ENCODE data around the gene GLS2. TPM values are rescaled to one million over a fixed set of nuclear protein-coding genes. Genes with fewer than 3 reads are reported as not detected.
"Not testable (repeated sequence)": the region's sequence is repeated elsewhere in the genome, so short reads cannot be mapped to it uniquely, and the experiment has no call there.

Gene GLS2
- polyA plus RNA-seq: 3.8 TPM

GRCh38 chr12:56488041-56488955, at the start of gene GLS2:
Gene GLS2 (minus strand): TSS chr12:56488161. CDS start chr12:56488118, 43 bp downstream.
- H3K27ac Mint-ChIP-seq: peak within 1 kb of the TSS; percentile 39 to 81 (median 45)
- H3K4me1 Mint-ChIP-seq: peaks cover 8 to 18% (median 10%) of the 10 kb centered on the region in 3 donors
- peaks cover 16% of the 10 kb centered on the region for H3K27me3 Mint-ChIP-seq
- peaks cover 0 to 1% (median 0%) of the 10 kb centered on the region in 3 donors for H3K9me3 Mint-ChIP-seq
- H3K4me3 Mint-ChIP-seq: peak within 1 kb of the TSS; percentile 78 to 98 (median 94)
- no peaks in the 10 kb centered on the region for H3K36me3 Mint-ChIP-seq

GRCh38 chr12:56537546-56537945, 49.6 kb upstream of the GLS2 start:
- Mint-ChIP-seq H3K36me3 (peaks cover 1% of the 10 kb centered on the region), H3K4me3 (no peak overlapping the region), H3K9me3 (no peaks in the 10 kb centered on the region), H3K27me3 (peaks cover 4% of the 10 kb centered on the region), H3K27ac (peak overlapping the region in 2 of 3 donors; percentile 14 to 25), H3K4me1 (no peaks in the 10 kb centered on the region)

- Mint-ChIP-seq H3K36me3 (no peaks in the 10 kb centered on the region), H3K27ac (no peak overlapping the region), H3K4me1 (no peaks in the 10 kb centered on the region), H3K9me3 (no peaks in the 10 kb centered on the region), H3K4me3 (no peak overlapping the region), H3K27me3 (peaks cover 4% of the 10 kb centered on the region)
Measured at GRCh38 chr12:56530390-56531055, 42.6 kb upstream of the GLS2 start.

DNA sequence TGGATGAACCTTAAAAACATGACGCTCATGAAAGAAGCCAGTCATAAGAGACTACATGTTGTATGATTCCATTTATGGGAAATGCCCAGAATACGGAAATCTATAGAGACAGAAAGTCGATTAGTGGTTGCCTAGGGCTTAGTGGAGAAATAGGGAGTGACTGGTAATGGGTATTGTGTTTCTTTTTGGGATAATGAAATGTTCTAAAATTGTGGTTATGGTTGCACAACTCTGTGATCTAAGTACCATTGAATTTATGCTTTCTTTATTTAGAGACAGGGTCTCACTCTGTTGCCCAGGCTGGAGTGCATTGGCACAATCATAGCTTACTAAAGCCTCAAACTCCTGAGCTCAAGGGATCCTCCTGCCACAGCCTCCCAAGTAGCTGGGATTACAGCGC, 41.7 kb upstream of the GLS2 start:
- no peaks in the 10 kb centered on the region for H3K36me3 Mint-ChIP-seq
- no peak overlapping the region for H3K4me3 Mint-ChIP-seq
- no peaks in the 10 kb centered on the region for H3K27me3 Mint-ChIP-seq
- no peak overlapping the region for H3K27ac Mint-ChIP-seq
- H3K4me1 Mint-ChIP-seq: no peaks in the 10 kb centered on the region
- no peaks in the 10 kb centered on the region for H3K9me3 Mint-ChIP-seq

DNA sequence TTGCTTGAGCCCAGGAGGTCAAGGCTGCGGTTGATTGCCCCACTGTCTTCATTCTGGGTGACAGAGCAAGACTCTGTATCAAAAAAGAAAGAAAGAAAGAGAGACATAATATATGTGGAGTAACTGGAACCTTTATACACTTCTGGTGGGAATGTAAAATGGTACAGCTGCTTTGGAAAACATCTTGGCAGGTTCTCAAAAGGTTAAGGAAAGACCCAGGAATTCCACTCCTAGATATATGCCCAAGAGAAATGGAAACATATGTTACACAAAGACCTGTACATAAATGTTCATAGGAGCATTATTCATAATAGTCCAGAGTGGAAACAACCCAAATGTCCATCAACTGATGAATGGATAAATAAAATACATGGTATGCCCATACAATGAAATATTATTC, 40.9 kb upstream of the GLS2 start:
- no peak overlapping the region for H3K27ac Mint-ChIP-seq
- H3K27me3 Mint-ChIP-seq: no peaks in the 10 kb centered on the region

GRCh38 chr12:56522411-56523193, 34.6 kb upstream of the GLS2 start:
- Mint-ChIP-seq H3K4me1 (peaks cover 8 to 15% (median 12%) of the 10 kb centered on the region in 3 donors), H3K9me3 (no peaks in the 10 kb centered on the region), H3K27ac (peak overlapping the region in 1 of 3 donors; percentile 10), H3K36me3 (peaks cover 2% of the 10 kb centered on the region), H3K27me3 (peaks cover 16% of the 10 kb centered on the region), H3K4me3 (peak overlapping the region; percentile 5 to 92 (median 59))

More for the DNA sequence above, 40.9 kb upstream of the GLS2 start:
- no peaks in the 10 kb centered on the region for H3K9me3 Mint-ChIP-seq
- H3K4me3 Mint-ChIP-seq: no peak overlapping the region
- H3K4me1 Mint-ChIP-seq: no peaks in the 10 kb centered on the region
- no peaks in the 10 kb centered on the region for H3K36me3 Mint-ChIP-seq

DNA sequence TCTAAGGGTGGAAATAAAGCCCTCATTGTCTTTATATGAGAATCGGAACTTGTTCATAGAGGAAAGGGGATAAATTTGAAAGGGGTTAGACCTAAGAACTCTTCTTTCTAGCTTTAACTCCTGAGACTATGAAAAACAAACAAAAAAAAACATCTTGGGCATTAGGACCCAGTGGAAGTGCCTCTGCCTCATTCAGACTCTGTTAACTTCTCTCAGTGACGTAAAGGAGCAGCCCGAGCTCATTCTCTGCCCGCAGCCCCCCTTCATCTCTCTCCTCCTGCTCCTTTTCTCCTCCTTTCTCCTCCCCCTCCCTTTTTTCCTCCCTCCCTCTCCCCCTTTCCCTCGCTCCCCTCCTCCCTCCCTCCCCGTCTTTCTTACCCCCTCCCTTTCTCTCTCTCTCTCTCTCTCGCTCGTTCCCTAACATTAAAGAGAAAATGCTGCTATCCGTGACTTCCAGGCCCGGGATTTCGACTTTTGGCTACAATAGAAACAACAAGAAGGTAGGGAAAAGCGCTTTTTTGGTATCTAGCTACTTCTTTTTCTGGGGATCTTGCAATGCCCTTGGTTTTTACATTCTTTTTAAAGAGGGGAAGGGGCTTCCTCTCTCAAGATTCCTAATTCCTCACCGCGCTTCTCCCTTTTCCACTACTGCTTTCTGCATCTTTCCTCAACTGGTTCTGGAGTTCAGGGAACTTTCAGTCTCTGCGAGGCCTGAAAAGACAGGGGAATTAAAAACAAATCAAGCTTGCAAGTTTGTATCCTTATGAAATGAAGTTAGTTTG, 33.8 kb upstream of the GLS2 start, which contains the start of gene RBMS2:
TSS of gene RBMS2 (plus strand) at position 231 of the 782 bp plus-strand sequence. CDS start at position 435, 204 bp downstream.
- peaks cover 8 to 15% (median 12%) of the 10 kb centered on the region in 3 donors for H3K4me1 Mint-ChIP-seq
- H3K27ac Mint-ChIP-seq: peak within 1 kb of the TSS in 1 of 3 donors; percentile 60
- peaks cover 2% of the 10 kb centered on the region for H3K36me3 Mint-ChIP-seq
- H3K9me3 Mint-ChIP-seq: no peaks in the 10 kb centered on the region
- peak within 1 kb of the TSS; percentile 27 to 92 (median 81) for H3K4me3 Mint-ChIP-seq
- peaks cover 17% of the 10 kb centered on the region for H3K27me3 Mint-ChIP-seq

- Mint-ChIP-seq H3K27me3 (peaks cover 17% of the 10 kb centered on the region), H3K4me3 (peak overlapping the region in 3 of 4 donors; percentile 71 to 92 (median 91)), H3K9me3 (no peaks in the 10 kb centered on the region), H3K4me1 (peaks cover 8 to 15% (median 12%) of the 10 kb centered on the region in 3 donors), H3K27ac (peak overlapping the region in 1 of 3 donors; percentile 60), H3K36me3 (peaks cover 2% of the 10 kb centered on the region)
Measured at GRCh38 chr12:56521209-56521589, 33.2 kb upstream of the GLS2 start.

DNA sequence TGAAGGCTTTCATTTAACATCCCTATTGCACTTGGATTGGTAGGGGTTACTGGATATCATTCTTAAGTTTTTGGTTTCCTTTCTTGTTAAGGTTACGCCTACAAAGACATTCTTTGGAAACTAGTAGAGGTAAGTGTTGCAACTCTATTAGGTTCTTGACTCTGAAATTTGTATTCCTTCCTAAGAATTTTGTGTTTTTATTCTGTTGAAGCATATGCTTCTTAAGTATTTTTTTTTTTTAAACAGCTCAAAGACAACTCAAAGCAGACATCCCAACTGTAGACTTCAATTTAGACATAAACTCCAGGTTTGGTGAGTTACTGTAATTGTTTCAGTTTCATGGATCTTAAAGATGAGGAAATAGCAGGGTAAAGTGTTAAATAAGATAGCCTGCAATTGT, 32.5 kb upstream of the GLS2 start:
- Mint-ChIP-seq H3K27ac (peak overlapping the region in 1 of 3 donors; percentile 60), H3K4me1 (peaks cover 8 to 15% (median 12%) of the 10 kb centered on the region in 3 donors), H3K9me3 (no peaks in the 10 kb centered on the region), H3K36me3 (peaks cover 2% of the 10 kb centered on the region), H3K4me3 (no peak overlapping the region), H3K27me3 (peaks cover 17% of the 10 kb centered on the region)

DNA sequence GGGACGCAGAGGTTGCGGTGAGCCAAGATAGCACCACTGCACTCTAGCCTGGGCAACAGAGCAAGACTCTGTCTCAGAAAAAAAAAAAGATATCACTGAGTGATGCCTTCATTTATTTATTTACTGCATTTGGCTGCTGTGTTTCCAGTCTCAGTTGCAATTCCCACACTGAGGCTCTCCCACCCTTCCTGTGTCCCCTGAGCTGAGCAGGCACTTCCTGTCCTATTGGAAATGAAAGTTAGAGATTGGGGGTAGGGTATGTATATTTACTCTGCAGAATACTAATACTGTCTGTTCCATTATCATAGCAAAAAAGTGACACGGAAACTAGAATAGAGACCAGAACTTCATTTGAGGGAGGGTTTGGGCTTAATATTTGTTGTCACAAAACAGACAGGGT, 32.1 kb upstream of the GLS2 start:
- Mint-ChIP-seq H3K9me3 (no peaks in the 10 kb centered on the region), H3K4me3 (no peak overlapping the region), H3K4me1 (peaks cover 8 to 15% (median 12%) of the 10 kb centered on the region in 3 donors), H3K36me3 (peaks cover 2% of the 10 kb centered on the region), H3K27me3 (peaks cover 17% of the 10 kb centered on the region), H3K27ac (no peak overlapping the region)

- H3K36me3 Mint-ChIP-seq: peaks cover 2% of the 10 kb centered on the region
- H3K4me3 Mint-ChIP-seq: no peak overlapping the region
- peaks cover 8 to 19% (median 16%) of the 10 kb centered on the region in 3 donors for H3K4me1 Mint-ChIP-seq
- H3K27me3 Mint-ChIP-seq: peaks cover 17% of the 10 kb centered on the region
- no peaks in the 10 kb centered on the region for H3K9me3 Mint-ChIP-seq
- no peak overlapping the region for H3K27ac Mint-ChIP-seq
Measured at GRCh38 chr12:56518570-56518969, 30.6 kb upstream of the GLS2 start.

DNA sequence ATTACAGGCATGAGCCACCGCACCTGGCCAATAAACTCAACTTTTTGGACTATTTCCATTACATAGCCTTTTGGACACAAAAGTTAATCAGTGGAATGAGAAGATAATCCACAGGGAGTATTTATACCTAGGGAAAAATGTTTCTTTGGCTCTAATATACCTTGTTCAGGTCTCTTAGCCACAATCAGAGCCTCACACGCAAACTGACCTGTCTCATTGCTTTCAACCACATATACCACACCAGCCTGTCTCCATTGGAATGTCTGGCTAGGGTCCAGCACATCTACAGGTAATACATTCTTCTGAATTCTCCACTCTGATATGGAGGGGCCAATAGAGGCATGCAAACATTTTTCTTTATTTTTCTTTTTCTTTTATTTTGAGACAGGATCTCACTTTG, 29.9 kb upstream of the GLS2 start:
- Mint-ChIP-seq H3K36me3 (peaks cover 2% of the 10 kb centered on the region), H3K9me3 (no peaks in the 10 kb centered on the region), H3K4me1 (peaks cover 8 to 18% (median 17%) of the 10 kb centered on the region in 3 donors), H3K27me3 (peaks cover 17% of the 10 kb centered on the region), H3K27ac (no peak overlapping the region), H3K4me3 (no peak overlapping the region)

DNA sequence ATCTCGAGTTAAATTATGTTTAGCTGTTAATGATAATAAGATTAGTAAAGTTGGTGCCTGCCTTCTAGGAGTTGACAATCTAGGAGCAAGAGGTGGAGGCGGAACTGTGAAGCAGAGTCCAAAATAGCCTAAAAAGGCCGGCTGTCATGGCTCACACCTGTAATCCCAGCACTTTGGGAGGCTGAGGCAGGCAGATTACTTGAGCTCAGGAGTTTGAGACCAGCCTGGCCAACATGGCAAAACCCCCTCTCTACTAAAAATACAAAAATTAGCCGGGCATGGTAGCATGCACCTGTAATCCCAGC, 26.0 kb upstream of the GLS2 start:
- H3K27ac Mint-ChIP-seq: peak overlapping the region in 1 of 3 donors; percentile 10
- H3K4me3 Mint-ChIP-seq, H3K9me3 Mint-ChIP-seq, H3K27me3 Mint-ChIP-seq, H3K4me1 Mint-ChIP-seq, H3K36me3 Mint-ChIP-seq: not testable (repeated sequence)

GRCh38 chr12:56510786-56511185, 22.8 kb upstream of the GLS2 start:
- Mint-ChIP-seq H3K27ac (no peak overlapping the region), H3K27me3 (no peaks in the 10 kb centered on the region), H3K36me3 (no peaks in the 10 kb centered on the region), H3K4me3 (no peak overlapping the region), H3K9me3 (no peaks in the 10 kb centered on the region), H3K4me1 (peaks cover 0 to 6% (median 4%) of the 10 kb centered on the region in 3 donors)
